Vagina (tissue), 2 donors: Measurements from ENCODE around the gene PTPRD. TPM values are rescaled to one million over a fixed set of nuclear protein-coding genes. Genes with fewer than 3 reads are reported as not detected.

Experiments used
- DNase-seq, 2 donors: peaks; one replicate each; pipeline ENCODE4 v3.0.0-alpha.2; 2017; ENCODE audit errors: extremely low spot score in 2 of 2
- H3K27ac ChIP-seq: fragments of 200-600 bp; sonication (generic); one replicate; pipeline ENCODE4 v1.5.1; 2019
- H3K27me3 ChIP-seq: fragments of 200-600 bp; sonication (generic); one replicate; pipeline ENCODE4 v1.5.1; 2019
- H3K36me3 ChIP-seq, 2 donors: fragments of 200-600 bp; sonication (generic); one replicate each; pipeline ENCODE4 v1.5.1; 2017 to 2019
- H3K4me1 ChIP-seq: fragments of 200-600 bp; sonication (generic); one replicate; pipeline ENCODE4 v1.5.1; 2019
- H3K4me3 ChIP-seq, 2 donors: fragments of 200-600 bp; sonication (generic); 1 replicate in 1 of 2; 2 replicates in 1 of 2; pipeline ENCODE4 v1.5.1; 2016 to 2019
- H3K9me3 ChIP-seq: fragments of 200-600 bp; sonication (generic); one replicate; pipeline ENCODE4 v1.5.1; 2019
- CTCF ChIP-seq, 3 experiments: fragments of 450-650 bp in 2 of 3; fragments of 200-600 bp in 1 of 3; sonication (generic) in 1 of 3; IDR thresholded peaks; one replicate each; pipeline ENCODE4 v1.5.1; 2017 to 2019; ENCODE audit warnings: antibody characterized with exemption in 3 of 3, mild to moderate bottlenecking in 2 of 3, moderate library complexity in 2 of 3
- POLR2A ChIP-seq, 2 donors: fragments of 450-650 bp; IDR thresholded peaks; one replicate each; pipeline ENCODE4 v1.6.1; 2017; ENCODE audit warnings: antibody characterized with exemption in 2 of 2, mild to moderate bottlenecking in 2 of 2, moderate library complexity in 2 of 2
- POLR2AphosphoS5 ChIP-seq, 2 donors: sonication (generic); formaldehyde crosslinking; IDR thresholded peaks; one replicate each; pipeline ENCODE4 v1.9.0; 2017; ENCODE audit warnings: antibody characterized with exemption in 2 of 2, mild to moderate bottlenecking in 2 of 2, low read depth in 1 of 2; ENCODE audit not compliant: insufficient read depth in 1 of 2
- intact Hi-C: fragments of 100-400 bp; cut with DNase I; formaldehyde crosslinking; loops from one replicate; pipeline ENCODE4 v1.15.1; 2023
- total RNA-seq: library from RNA; depleted of rRNA; stranded (reverse); fragments of >200 nt; gene quantifications from one replicate; pipeline ENCODE4 v1.2.3, GENCODE V29; 2016

PTPRD gene
- total RNA-seq, 1 donor from 2014 or later, result 10.3 TPM

GRCh38 chr9:10212702-10213101 lies 400.1 kb downstream of the PTPRD start:
- DNase-seq, result no peak
- Histone ChIP-seq H3K27ac (no peak overlapping the region), H3K4me3 (no peak overlapping the region), H3K4me1 (no peaks in the 10 kb centered on the region), H3K9me3 (no peaks in the 10 kb centered on the region), H3K27me3 (no peaks in the 10 kb centered on the region), H3K36me3 (no peaks in the 10 kb centered on the region)
- intact Hi-C loops, result no loop called here
- TF ChIP-seq POLR2AphosphoS5 (IDR thresholded peaks at IDR 0.05; ENCODE audit: insufficient read depth in 1 of 2, low read depth in 1 of 2) (no peak), POLR2A (IDR thresholded peaks at IDR 0.05) (no peak), CTCF (IDR thresholded peaks at IDR 0.05) (no peak)

GRCh38 chr9:10208691-10209069 lies 404.1 kb downstream of the PTPRD start:
- H3K36me3 ChIP-seq, result no peaks in the 10 kb centered on the region
- TF ChIP-seq POLR2A (IDR thresholded peaks at IDR 0.05), result no peak
- TF ChIP-seq CTCF (IDR thresholded peaks at IDR 0.05), result no peak
- TF ChIP-seq POLR2AphosphoS5 (IDR thresholded peaks at IDR 0.05; ENCODE audit: insufficient read depth in 1 of 2, low read depth in 1 of 2), result no peak
- H3K4me3 ChIP-seq, result peak overlapping the region in 1 of 2 donors; percentile 17
- H3K4me1 ChIP-seq, result no peaks in the 10 kb centered on the region
- H3K9me3 ChIP-seq, result no peaks in the 10 kb centered on the region
- H3K27ac ChIP-seq, result no peak overlapping the region
- no peaks in the 10 kb centered on the region for H3K27me3 ChIP-seq
- intact Hi-C loops, result no loop called here
- DNase-seq, result no peak

DNA sequence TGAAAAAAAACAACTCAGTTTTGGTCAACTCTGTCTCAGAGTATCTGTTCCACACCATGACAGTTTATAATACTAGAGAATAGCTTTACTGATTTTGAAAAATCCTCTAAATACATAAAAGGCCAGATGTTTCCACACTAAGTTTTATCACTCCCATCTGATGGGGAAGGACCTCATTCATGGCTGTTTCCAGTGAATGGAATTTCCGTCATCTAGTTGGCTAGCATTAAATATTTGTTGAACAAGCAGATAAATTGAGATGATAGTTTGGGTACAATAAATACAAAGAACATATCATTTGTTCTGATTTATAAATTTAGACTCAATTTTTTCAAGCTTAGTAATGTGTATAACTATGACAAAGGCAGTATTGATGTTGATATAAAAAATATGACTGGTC lies 408.5 kb downstream of the PTPRD start:
- Histone ChIP-seq H3K4me1 (no peaks in the 10 kb centered on the region), H3K27me3 (no peaks in the 10 kb centered on the region), H3K4me3 (no peak overlapping the region), H3K36me3 (no peaks in the 10 kb centered on the region), H3K27ac (no peak overlapping the region), H3K9me3 (no peaks in the 10 kb centered on the region)
- TF ChIP-seq POLR2AphosphoS5 (IDR thresholded peaks at IDR 0.05; ENCODE audit: insufficient read depth in 1 of 2, low read depth in 1 of 2), result no peak
- TF ChIP-seq POLR2A (IDR thresholded peaks at IDR 0.05), result no peak
- TF ChIP-seq CTCF (IDR thresholded peaks at IDR 0.05), result no peak
- intact Hi-C loops, result no loop called here
- no peak for DNase-seq

DNA sequence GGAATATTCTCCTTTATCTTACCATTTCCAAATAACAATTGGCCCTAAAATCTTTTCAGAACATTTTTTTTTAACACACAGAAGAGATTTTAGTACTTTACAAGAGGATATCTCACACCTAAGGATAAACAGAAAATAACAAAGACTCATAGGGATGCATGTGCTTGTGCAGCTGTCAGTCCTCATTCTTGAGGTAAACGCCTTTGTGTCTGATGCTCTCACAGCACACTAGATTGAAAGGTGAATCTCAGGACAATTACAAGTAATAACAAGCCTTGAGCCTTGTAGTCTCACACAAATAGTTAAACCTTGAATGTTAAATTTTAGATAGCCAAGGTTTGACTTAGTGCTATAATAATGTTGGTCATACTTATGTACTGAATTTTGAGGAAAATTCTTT lies 439.2 kb downstream of the PTPRD start:
- Histone ChIP-seq H3K4me1 (no peaks in the 10 kb centered on the region), H3K9me3 (no peaks in the 10 kb centered on the region), H3K4me3 (no peak overlapping the region), H3K27me3 (no peaks in the 10 kb centered on the region), H3K36me3 (no peaks in the 10 kb centered on the region), H3K27ac (no peak overlapping the region)
- TF ChIP-seq POLR2A (IDR thresholded peaks at IDR 0.05), result no peak
- TF ChIP-seq CTCF (IDR thresholded peaks at IDR 0.05), result no peak
- TF ChIP-seq POLR2AphosphoS5 (IDR thresholded peaks at IDR 0.05; ENCODE audit: insufficient read depth in 1 of 2, low read depth in 1 of 2), result no peak
- intact Hi-C loops, result no loop called here
- no peak for DNase-seq

DNA sequence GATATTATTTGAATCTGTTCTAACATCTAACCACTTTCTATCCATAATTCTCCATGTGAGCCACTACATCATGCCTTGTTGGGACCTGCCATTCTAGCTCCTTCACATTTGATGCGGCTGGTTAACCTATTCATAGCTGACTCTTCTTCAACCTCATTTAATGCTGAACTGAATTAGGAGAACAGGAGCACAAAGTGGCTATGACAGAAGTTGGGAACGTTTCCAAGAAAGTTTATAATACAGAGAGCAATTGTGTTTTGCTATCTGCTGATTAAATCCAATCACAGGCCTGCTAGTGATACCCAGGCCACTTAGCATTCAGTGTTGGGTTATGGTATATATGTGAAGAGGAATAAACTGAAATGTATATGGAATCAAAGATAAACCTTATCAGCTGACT lies 440.3 kb downstream of the PTPRD start:
- H3K27me3 ChIP-seq, result no peaks in the 10 kb centered on the region
- H3K4me1 ChIP-seq, result no peaks in the 10 kb centered on the region
- H3K27ac ChIP-seq, result no peak overlapping the region
- no peak overlapping the region for H3K4me3 ChIP-seq
- DNase-seq, result no peak
- intact Hi-C loops, result no loop called here
- no peaks in the 10 kb centered on the region for H3K9me3 ChIP-seq
- no peak for TF ChIP-seq POLR2A (IDR thresholded peaks at IDR 0.05)
- TF ChIP-seq CTCF (IDR thresholded peaks at IDR 0.05), result no peak
- TF ChIP-seq POLR2AphosphoS5 (IDR thresholded peaks at IDR 0.05; ENCODE audit: insufficient read depth in 1 of 2, low read depth in 1 of 2), result no peak
- H3K36me3 ChIP-seq, result no peaks in the 10 kb centered on the region
